Measurements from ENCODE around the gene HMCN2.

Gene HMCN2

GRCh38 chr9:130351343-130351742 lies 85.8 kb downstream of the HMCN2 start:
- Histone ChIP-seq H3K9ac (ENCODE audit: insufficient read length) (no peak overlapping the region), H3K36me3 (ENCODE audit: insufficient read depth, low read length) (no peaks in the 10 kb centered on the region), H3K4me3 (no peak overlapping the region), H3K9me3 (ENCODE audit: low read depth, low read length) (no peaks in the 10 kb centered on the region), H3K27ac (no peak overlapping the region)
- TF ChIP-seq POLR2AphosphoS5 (IDR thresholded peaks at IDR 0.05; ENCODE audit: borderline replicate concordance, low read depth, low read length), result no peak
- TF ChIP-seq EZH2 (IDR thresholded peaks at IDR 0.05), result no peak
- TF ChIP-seq FOXP2 (optimal IDR thresholded peaks at IDR 0.05; ENCODE audit: control extremely low read depth, extremely low read length, insufficient read depth), result no peak
- DNase-seq (ENCODE audit: low read depth, low spot score), result no peak

GRCh38 chr9:130352081-130352480 lies 86.5 kb downstream of the HMCN2 start:
- TF ChIP-seq EZH2 (IDR thresholded peaks at IDR 0.05) (no peak), FOXP2 (optimal IDR thresholded peaks at IDR 0.05; ENCODE audit: control extremely low read depth, extremely low read length, insufficient read depth) (no peak)
- H3K9ac ChIP-seq (ENCODE audit: insufficient read length), result no peak overlapping the region
- no peaks in the 10 kb centered on the region for H3K36me3 ChIP-seq (ENCODE audit: insufficient read depth, low read length)
- no peak for DNase-seq (ENCODE audit: low read depth, low spot score)
- H3K4me3 ChIP-seq, result no peak overlapping the region
- H3K9me3 ChIP-seq (ENCODE audit: low read depth, low read length), result no peaks in the 10 kb centered on the region
- no peak overlapping the region for H3K27ac ChIP-seq

- TF ChIP-seq FOXP2 (optimal IDR thresholded peaks at IDR 0.05; ENCODE audit: control extremely low read depth, extremely low read length, insufficient read depth), result no peak
- TF ChIP-seq POLR2AphosphoS5 (IDR thresholded peaks at IDR 0.05; ENCODE audit: borderline replicate concordance, low read depth, low read length), result no peak
- TF ChIP-seq EZH2 (IDR thresholded peaks at IDR 0.05), result no peak
- Histone ChIP-seq H3K36me3 (ENCODE audit: insufficient read depth, low read length) (no peaks in the 10 kb centered on the region), H3K9ac (ENCODE audit: insufficient read length) (no peak overlapping the region), H3K9me3 (ENCODE audit: low read depth, low read length) (no peaks in the 10 kb centered on the region), H3K4me3 (no peak overlapping the region), H3K27ac (no peak overlapping the region)
- no peak for DNase-seq (ENCODE audit: low read depth, low spot score)
Measured at GRCh38 chr9:130352586-130353285, 87.2 kb downstream of the HMCN2 start.

GRCh38 chr9:130354378-130354777 lies 88.8 kb downstream of the HMCN2 start:
- H3K4me3 ChIP-seq, result no peak overlapping the region
- no peak overlapping the region for H3K27ac ChIP-seq
- TF ChIP-seq FOXP2 (optimal IDR thresholded peaks at IDR 0.05; ENCODE audit: control extremely low read depth, extremely low read length, insufficient read depth) (no peak), EZH2 (IDR thresholded peaks at IDR 0.05) (no peak), POLR2AphosphoS5 (IDR thresholded peaks at IDR 0.05; ENCODE audit: borderline replicate concordance, low read depth, low read length) (no peak)
- no peak overlapping the region for H3K9ac ChIP-seq (ENCODE audit: insufficient read length)
- no peaks in the 10 kb centered on the region for H3K9me3 ChIP-seq (ENCODE audit: low read depth, low read length)
- no peaks in the 10 kb centered on the region for H3K36me3 ChIP-seq (ENCODE audit: insufficient read depth, low read length)
- DNase-seq (ENCODE audit: low read depth, low spot score), result no peak

- no peak for DNase-seq (ENCODE audit: low read depth, low spot score)
- H3K4me3 ChIP-seq, result no peak overlapping the region
- no peak for TF ChIP-seq POLR2AphosphoS5 (IDR thresholded peaks at IDR 0.05; ENCODE audit: borderline replicate concordance, low read depth, low read length)
- TF ChIP-seq FOXP2 (optimal IDR thresholded peaks at IDR 0.05; ENCODE audit: control extremely low read depth, extremely low read length, insufficient read depth), result no peak
- TF ChIP-seq EZH2 (IDR thresholded peaks at IDR 0.05), result no peak
- H3K9ac ChIP-seq (ENCODE audit: insufficient read length), result no peak overlapping the region
- H3K36me3 ChIP-seq (ENCODE audit: insufficient read depth, low read length), result no peaks in the 10 kb centered on the region
- H3K9me3 ChIP-seq (ENCODE audit: low read depth, low read length), result no peaks in the 10 kb centered on the region
- no peak overlapping the region for H3K27ac ChIP-seq
Measured at GRCh38 chr9:130354806-130355205, 89.2 kb downstream of the HMCN2 start.

GRCh38 chr9:130356033-130356432 lies 90.5 kb downstream of the HMCN2 start:
- Histone ChIP-seq H3K4me3 (no peak overlapping the region), H3K9me3 (ENCODE audit: low read depth, low read length) (no peaks in the 10 kb centered on the region), H3K36me3 (ENCODE audit: insufficient read depth, low read length) (no peaks in the 10 kb centered on the region), H3K27ac (no peak overlapping the region), H3K9ac (ENCODE audit: insufficient read length) (no peak overlapping the region)
- no peak for DNase-seq (ENCODE audit: low read depth, low spot score)
- TF ChIP-seq POLR2AphosphoS5 (IDR thresholded peaks at IDR 0.05; ENCODE audit: borderline replicate concordance, low read depth, low read length) (no peak), EZH2 (IDR thresholded peaks at IDR 0.05) (no peak), FOXP2 (optimal IDR thresholded peaks at IDR 0.05; ENCODE audit: control extremely low read depth, extremely low read length, insufficient read depth) (no peak)

GRCh38 chr9:130356877-130357584 lies 91.5 kb downstream of the HMCN2 start:
- Histone ChIP-seq H3K9ac (ENCODE audit: insufficient read length) (no peak overlapping the region), H3K27ac (no peak overlapping the region), H3K9me3 (ENCODE audit: low read depth, low read length) (no peaks in the 10 kb centered on the region), H3K4me3 (no peak overlapping the region), H3K36me3 (ENCODE audit: insufficient read depth, low read length) (no peaks in the 10 kb centered on the region)
- no peak for DNase-seq (ENCODE audit: low read depth, low spot score)
- TF ChIP-seq EZH2 (IDR thresholded peaks at IDR 0.05), result no peak
- no peak for TF ChIP-seq FOXP2 (optimal IDR thresholded peaks at IDR 0.05; ENCODE audit: control extremely low read depth, extremely low read length, insufficient read depth)
- TF ChIP-seq POLR2AphosphoS5 (IDR thresholded peaks at IDR 0.05; ENCODE audit: borderline replicate concordance, low read depth, low read length), result no peak

GRCh38 chr9:130358928-130359327 lies 93.4 kb downstream of the HMCN2 start:
- no peaks in the 10 kb centered on the region for H3K9me3 ChIP-seq (ENCODE audit: low read depth, low read length)
- TF ChIP-seq POLR2AphosphoS5 (IDR thresholded peaks at IDR 0.05; ENCODE audit: borderline replicate concordance, low read depth, low read length) (no peak), FOXP2 (optimal IDR thresholded peaks at IDR 0.05; ENCODE audit: control extremely low read depth, extremely low read length, insufficient read depth) (no peak), EZH2 (IDR thresholded peaks at IDR 0.05) (no peak)
- H3K4me3 ChIP-seq, result no peak overlapping the region
- H3K36me3 ChIP-seq (ENCODE audit: insufficient read depth, low read length), result no peaks in the 10 kb centered on the region
- no peak overlapping the region for H3K9ac ChIP-seq (ENCODE audit: insufficient read length)
- DNase-seq (ENCODE audit: low read depth, low spot score), result no peak
- no peak overlapping the region for H3K27ac ChIP-seq
